Measurements from ENCODE around the gene PRKG1.

Gene PRKG1

GRCh38 chr10:52334595-52334994 lies 1260.3 kb downstream of the PRKG1 start:
- POLR2A ChIA-PET, result no interaction called here
- Histone ChIP-seq H3K4me1 (ENCODE audit: control extremely low read depth in 1 of 4, control insufficient read depth in 4 of 4, insufficient read depth in 4 of 4, low read length in 3 of 4) (no peaks in the 10 kb centered on the region), H3K27me3 (replicated peaks in 2 of 5; ENCODE audit: control insufficient read depth in 4 of 5, insufficient read depth in 5 of 5, low read length in 4 of 5) (no peaks in the 10 kb centered on the region), H3K9me3 (ENCODE audit: control extremely low read depth in 1 of 5, control insufficient read depth in 4 of 5, insufficient read depth in 2 of 5, low read depth in 1 of 5, low read length in 4 of 5) (no peaks in the 10 kb centered on the region), H3K27ac (ENCODE audit: insufficient read depth in 1 of 2, low read depth in 1 of 2, low read length in 2 of 2, poor library complexity in 1 of 2, severe bottlenecking in 2 of 2) (no peak overlapping the region), H3K36me3 (ENCODE audit: control insufficient read depth in 4 of 4, insufficient read depth in 4 of 4, low read length in 3 of 4) (no peaks in the 10 kb centered on the region), H3K4me3 (ENCODE audit: control insufficient read depth in 1 of 7, extremely low read depth in 1 of 7, insufficient read depth in 4 of 7, low read depth in 2 of 7, low read length in 6 of 7) (no peak overlapping the region)
- DNase-seq, result no peak
- WGBS (ENCODE audit: insufficient coverage), result no CpG with 5 or more reads among the region's 1 CpG
- CTCF ChIA-PET, result no interaction called here

GRCh38 chr10:52335665-52336064 lies 1261.4 kb downstream of the PRKG1 start:
- Histone ChIP-seq H3K4me1 (ENCODE audit: control extremely low read depth in 1 of 4, control insufficient read depth in 4 of 4, insufficient read depth in 4 of 4, low read length in 3 of 4) (no peaks in the 10 kb centered on the region), H3K27me3 (replicated peaks in 2 of 5; ENCODE audit: control insufficient read depth in 4 of 5, insufficient read depth in 5 of 5, low read length in 4 of 5) (no peaks in the 10 kb centered on the region), H3K36me3 (ENCODE audit: control insufficient read depth in 4 of 4, insufficient read depth in 4 of 4, low read length in 3 of 4) (no peaks in the 10 kb centered on the region), H3K27ac (ENCODE audit: insufficient read depth in 1 of 2, low read depth in 1 of 2, low read length in 2 of 2, poor library complexity in 1 of 2, severe bottlenecking in 2 of 2) (no peak overlapping the region), H3K9me3 (ENCODE audit: control extremely low read depth in 1 of 5, control insufficient read depth in 4 of 5, insufficient read depth in 2 of 5, low read depth in 1 of 5, low read length in 4 of 5) (no peaks in the 10 kb centered on the region), H3K4me3 (ENCODE audit: control insufficient read depth in 1 of 7, extremely low read depth in 1 of 7, insufficient read depth in 4 of 7, low read depth in 2 of 7, low read length in 6 of 7) (no peak overlapping the region)
- DNase-seq, result no peak
- POLR2A ChIA-PET, result no interaction called here
- CTCF ChIA-PET, result interaction anchor here (0.9 kb wide), 1 partner anchor 34 kb away, joined by 4 read pairs; no protein-coding TSS in a partner anchor
- no CpG with 5 or more reads among the region's 1 CpG for WGBS (ENCODE audit: insufficient coverage)

GRCh38 chr10:52337225-52337624 lies 1262.9 kb downstream of the PRKG1 start:
- peaks cover 0 to 2% (median 0%) of the 10 kb centered on the region in 5 experiments for H3K27me3 ChIP-seq (replicated peaks in 2 of 5; ENCODE audit: control insufficient read depth in 4 of 5, insufficient read depth in 5 of 5, low read length in 4 of 5)
- no peak for DNase-seq
- POLR2A ChIA-PET, result interaction anchor here (0.5 kb wide), 1 partner anchor 15 kb away, joined by 3 read pairs; no protein-coding TSS in a partner anchor
- H3K27ac ChIP-seq (ENCODE audit: insufficient read depth in 1 of 2, low read depth in 1 of 2, low read length in 2 of 2, poor library complexity in 1 of 2, severe bottlenecking in 2 of 2), result no peak overlapping the region
- H3K4me3 ChIP-seq (ENCODE audit: control insufficient read depth in 1 of 7, extremely low read depth in 1 of 7, insufficient read depth in 4 of 7, low read depth in 2 of 7, low read length in 6 of 7), result no peak overlapping the region
- no peaks in the 10 kb centered on the region for H3K9me3 ChIP-seq (ENCODE audit: control extremely low read depth in 1 of 5, control insufficient read depth in 4 of 5, insufficient read depth in 2 of 5, low read depth in 1 of 5, low read length in 4 of 5)
- no peaks in the 10 kb centered on the region for H3K4me1 ChIP-seq (ENCODE audit: control extremely low read depth in 1 of 4, control insufficient read depth in 4 of 4, insufficient read depth in 4 of 4, low read length in 3 of 4)
- CTCF ChIA-PET, result interaction anchor here (1.0 to 2.5 kb wide), 4 partner anchors 11 to 29 kb away, joined by 3 to 9 read pairs (median 3); no protein-coding TSS in a partner anchor
- H3K36me3 ChIP-seq (ENCODE audit: control insufficient read depth in 4 of 4, insufficient read depth in 4 of 4, low read length in 3 of 4), result no peaks in the 10 kb centered on the region
- WGBS (ENCODE audit: insufficient coverage), result no CpG with 5 or more reads among the region's 1 CpG

GRCh38 chr10:52343439-52343838 lies 1269.2 kb downstream of the PRKG1 start:
- Histone ChIP-seq H3K4me3 (ENCODE audit: control insufficient read depth in 1 of 7, extremely low read depth in 1 of 7, insufficient read depth in 4 of 7, low read depth in 2 of 7, low read length in 6 of 7) (no peak overlapping the region), H3K27ac (ENCODE audit: insufficient read depth in 1 of 2, low read depth in 1 of 2, low read length in 2 of 2, poor library complexity in 1 of 2, severe bottlenecking in 2 of 2) (no peak overlapping the region), H3K27me3 (replicated peaks in 2 of 5; ENCODE audit: control insufficient read depth in 4 of 5, insufficient read depth in 5 of 5, low read length in 4 of 5) (peaks cover 0 to 2% (median 0%) of the 10 kb centered on the region in 5 experiments), H3K4me1 (ENCODE audit: control extremely low read depth in 1 of 4, control insufficient read depth in 4 of 4, insufficient read depth in 4 of 4, low read length in 3 of 4) (no peaks in the 10 kb centered on the region), H3K36me3 (ENCODE audit: control insufficient read depth in 4 of 4, insufficient read depth in 4 of 4, low read length in 3 of 4) (no peaks in the 10 kb centered on the region), H3K9me3 (ENCODE audit: control extremely low read depth in 1 of 5, control insufficient read depth in 4 of 5, insufficient read depth in 2 of 5, low read depth in 1 of 5, low read length in 4 of 5) (peaks cover 0 to 5% (median 0%) of the 10 kb centered on the region in 5 experiments)
- DNase-seq, result peak in 2 of 3 donors; percentile 37 to 48
- WGBS (ENCODE audit: insufficient coverage), result 100% methylated on average over 1 of the region's 4 CpGs
- ChIA-PET CTCF (no interaction called here), POLR2A (no interaction called here)

GRCh38 chr10:52346394-52347326 lies 1272.4 kb downstream of the PRKG1 start:
- no peak for DNase-seq
- Histone ChIP-seq H3K4me3 (ENCODE audit: control insufficient read depth in 1 of 7, extremely low read depth in 1 of 7, insufficient read depth in 4 of 7, low read depth in 2 of 7, low read length in 6 of 7) (no peak overlapping the region), H3K36me3 (ENCODE audit: control insufficient read depth in 4 of 4, insufficient read depth in 4 of 4, low read length in 3 of 4) (no peaks in the 10 kb centered on the region), H3K27ac (ENCODE audit: insufficient read depth in 1 of 2, low read depth in 1 of 2, low read length in 2 of 2, poor library complexity in 1 of 2, severe bottlenecking in 2 of 2) (no peak overlapping the region), H3K9me3 (ENCODE audit: control extremely low read depth in 1 of 5, control insufficient read depth in 4 of 5, insufficient read depth in 2 of 5, low read depth in 1 of 5, low read length in 4 of 5) (peaks cover 0 to 5% (median 0%) of the 10 kb centered on the region in 5 experiments), H3K4me1 (ENCODE audit: control extremely low read depth in 1 of 4, control insufficient read depth in 4 of 4, insufficient read depth in 4 of 4, low read length in 3 of 4) (no peaks in the 10 kb centered on the region), H3K27me3 (replicated peaks in 2 of 5; ENCODE audit: control insufficient read depth in 4 of 5, insufficient read depth in 5 of 5, low read length in 4 of 5) (peaks cover 0 to 2% (median 0%) of the 10 kb centered on the region in 5 experiments)
- CTCF ChIA-PET, result no interaction called here
- WGBS (ENCODE audit: insufficient coverage), result 97% methylated on average over 26 of the region's 27 CpGs
- POLR2A ChIA-PET, result no interaction called here

GRCh38 chr10:52347327-52347667 lies 1273.0 kb downstream of the PRKG1 start:
- DNase-seq, result no peak
- Histone ChIP-seq H3K36me3 (ENCODE audit: control insufficient read depth in 4 of 4, insufficient read depth in 4 of 4, low read length in 3 of 4) (no peaks in the 10 kb centered on the region), H3K27me3 (replicated peaks in 2 of 5; ENCODE audit: control insufficient read depth in 4 of 5, insufficient read depth in 5 of 5, low read length in 4 of 5) (no peaks in the 10 kb centered on the region), H3K4me3 (ENCODE audit: control insufficient read depth in 1 of 7, extremely low read depth in 1 of 7, insufficient read depth in 4 of 7, low read depth in 2 of 7, low read length in 6 of 7) (no peak overlapping the region), H3K9me3 (ENCODE audit: control extremely low read depth in 1 of 5, control insufficient read depth in 4 of 5, insufficient read depth in 2 of 5, low read depth in 1 of 5, low read length in 4 of 5) (peaks cover 0 to 5% (median 0%) of the 10 kb centered on the region in 5 experiments), H3K4me1 (ENCODE audit: control extremely low read depth in 1 of 4, control insufficient read depth in 4 of 4, insufficient read depth in 4 of 4, low read length in 3 of 4) (no peaks in the 10 kb centered on the region), H3K27ac (ENCODE audit: insufficient read depth in 1 of 2, low read depth in 1 of 2, low read length in 2 of 2, poor library complexity in 1 of 2, severe bottlenecking in 2 of 2) (no peak overlapping the region)
- ChIA-PET POLR2A (no interaction called here), CTCF (no interaction called here)
- 97% methylated on average over 5 of the region's 5 CpGs for WGBS (ENCODE audit: insufficient coverage)

Measured in common myeloid progenitor, CD34-positive (primary cell).